Endothelial cell of umbilical vein (primary cell): Measurements from ENCODE around the gene ZBTB20.

Experiments
- POLR2AphosphoS5 ChIP-seq: IDR thresholded peaks from 2 replicates; pipeline ENCODE4 v1.6.1; 2012; ENCODE audit warnings: low read depth, mild to moderate bottlenecking, control low read depth, low read length, moderate library complexity; ENCODE audit not compliant: insufficient read depth
- TF ChIP-seq, protein P1 (sequence below), 2 donors: IDR thresholded peaks; 1 replicate in 1 of 2; 2 replicates in 1 of 2; pipeline ENCODE4 v1.5.1; 2011; ENCODE audit warnings: low read length in 2 of 2, mild to moderate bottlenecking in 2 of 2, moderate library complexity in 2 of 2, control low read depth in 1 of 2, inconsistent platforms in 1 of 2, low read depth in 1 of 2; ENCODE audit not compliant: insufficient read depth in 1 of 2; ENCODE audit errors: extremely low read depth in 1 of 2

DNA sequence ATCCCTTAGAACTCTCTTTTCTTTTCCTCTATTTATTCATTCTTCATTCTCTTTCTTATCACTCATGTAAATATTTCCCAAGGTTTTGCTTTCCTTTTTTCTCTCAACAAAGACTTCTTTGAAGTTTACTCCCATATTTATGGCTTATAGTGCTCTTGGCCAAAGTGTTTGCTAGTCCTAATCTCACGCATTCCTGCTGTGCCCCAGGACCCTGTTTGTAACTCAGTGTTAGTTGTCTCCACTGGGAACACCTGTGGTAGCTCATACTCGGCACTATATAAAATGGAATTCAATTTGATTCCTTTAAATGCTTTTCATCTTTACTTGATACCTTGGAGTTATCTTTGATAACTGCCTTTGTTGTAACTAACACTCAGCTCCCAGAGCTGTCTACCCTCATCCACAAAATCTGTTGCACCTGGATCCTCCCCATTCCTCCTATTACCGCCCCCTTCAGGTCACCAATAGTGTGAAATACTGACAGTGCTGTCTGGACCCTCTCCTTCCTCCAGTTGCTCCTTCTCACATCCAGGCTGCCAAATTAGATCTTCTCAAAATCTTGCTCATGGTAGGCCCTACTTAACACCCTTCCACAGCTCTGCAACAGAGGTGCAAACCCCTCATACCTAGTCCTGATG, 776.4 kb downstream of the ZBTB20 start:
- TF ChIP-seq, protein P1, sequence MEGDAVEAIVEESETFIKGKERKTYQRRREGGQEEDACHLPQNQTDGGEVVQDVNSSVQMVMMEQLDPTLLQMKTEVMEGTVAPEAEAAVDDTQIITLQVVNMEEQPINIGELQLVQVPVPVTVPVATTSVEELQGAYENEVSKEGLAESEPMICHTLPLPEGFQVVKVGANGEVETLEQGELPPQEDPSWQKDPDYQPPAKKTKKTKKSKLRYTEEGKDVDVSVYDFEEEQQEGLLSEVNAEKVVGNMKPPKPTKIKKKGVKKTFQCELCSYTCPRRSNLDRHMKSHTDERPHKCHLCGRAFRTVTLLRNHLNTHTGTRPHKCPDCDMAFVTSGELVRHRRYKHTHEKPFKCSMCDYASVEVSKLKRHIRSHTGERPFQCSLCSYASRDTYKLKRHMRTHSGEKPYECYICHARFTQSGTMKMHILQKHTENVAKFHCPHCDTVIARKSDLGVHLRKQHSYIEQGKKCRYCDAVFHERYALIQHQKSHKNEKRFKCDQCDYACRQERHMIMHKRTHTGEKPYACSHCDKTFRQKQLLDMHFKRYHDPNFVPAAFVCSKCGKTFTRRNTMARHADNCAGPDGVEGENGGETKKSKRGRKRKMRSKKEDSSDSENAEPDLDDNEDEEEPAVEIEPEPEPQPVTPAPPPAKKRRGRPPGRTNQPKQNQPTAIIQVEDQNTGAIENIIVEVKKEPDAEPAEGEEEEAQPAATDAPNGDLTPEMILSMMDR (IDR thresholded peaks at IDR 0.05; ENCODE audit: extremely low read depth in 1 of 2, insufficient read depth in 1 of 2, low read depth in 1 of 2, low read length in 2 of 2): no peak
- no peak for TF ChIP-seq POLR2AphosphoS5
